Neutrophil (primary cell): Measurements from ENCODE around the gene SYCP2.

Source experiments
- H3K27ac ChIP-seq: fragments of 200-600 bp; sonication (generic); 2 replicates; pipeline ENCODE4 v1.5.1; 2016; ENCODE audit warnings: mild to moderate bottlenecking, moderate library complexity
- H3K27me3 ChIP-seq: fragments of 200-600 bp; sonication (generic); 2 replicates; pipeline ENCODE4 v1.6.0; 2016; ENCODE audit warnings: mild to moderate bottlenecking
- H3K36me3 ChIP-seq: fragments of 200-600 bp; sonication (generic); 2 replicates; pipeline ENCODE4 v1.5.1; 2017
- H3K4me1 ChIP-seq, 2 experiments: fragments of 200-600 bp in 1 of 2; sonication (generic) in 1 of 2; 1 replicate in 1 of 2; 2 replicates in 1 of 2; pipeline versions ENCODE4 v1.5.1 to v1.6.1; 2013 to 2016; ENCODE audit warnings: low read depth in 1 of 2, low read length in 1 of 2, mild to moderate bottlenecking in 1 of 2, moderate library complexity in 1 of 2; ENCODE audit not compliant: control insufficient read depth in 1 of 2, insufficient read depth in 1 of 2
- H3K4me3 ChIP-seq, 2 experiments: fragments of 200-600 bp in 1 of 2; sonication (generic) in 1 of 2; 1 replicate in 1 of 2; 2 replicates in 1 of 2; pipeline ENCODE4 v1.5.1; 2013 to 2016; ENCODE audit warnings: low read depth in 1 of 2, low read length in 1 of 2, mild to moderate bottlenecking in 1 of 2, moderate library complexity in 1 of 2
- H3K9me3 ChIP-seq: fragments of 200-600 bp; sonication (generic); 2 replicates; pipeline ENCODE4 v1.5.1; 2016
- TF ChIP-seq, protein P1 (sequence below): fragments of 200-600 bp; sonication (generic); IDR thresholded peaks from 2 replicates; pipeline ENCODE4 v1.5.1; 2016; ENCODE audit warnings: antibody characterized with exemption

The SYCP2 gene

DNA sequence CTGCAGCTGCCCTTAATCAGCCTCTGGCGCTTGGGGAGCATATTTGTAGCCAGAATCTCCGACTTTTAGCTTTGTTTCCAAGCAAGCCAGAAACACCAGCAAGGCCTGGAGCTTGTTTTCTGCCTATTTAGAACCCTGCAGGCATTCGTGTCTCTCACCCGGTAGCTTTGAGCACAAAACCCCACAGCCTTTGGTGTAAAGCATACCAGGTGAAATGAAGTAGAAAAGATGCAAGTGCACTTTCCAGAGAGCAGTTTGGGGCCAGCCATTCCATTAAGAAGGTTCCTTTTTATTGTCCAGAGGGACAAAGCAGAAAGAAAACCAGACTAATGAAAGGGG is 7.5 kb upstream of the SYCP2 start:
- H3K27ac ChIP-seq = peak overlapping the region; percentile 98
- no peaks in the 10 kb centered on the region for H3K9me3 ChIP-seq
- peak overlapping the region; percentile 60 to 93 for H3K4me3 ChIP-seq
- H3K36me3 ChIP-seq = peaks cover 34% of the 10 kb centered on the region
- H3K27me3 ChIP-seq = no peaks in the 10 kb centered on the region
- TF ChIP-seq, protein P1, sequence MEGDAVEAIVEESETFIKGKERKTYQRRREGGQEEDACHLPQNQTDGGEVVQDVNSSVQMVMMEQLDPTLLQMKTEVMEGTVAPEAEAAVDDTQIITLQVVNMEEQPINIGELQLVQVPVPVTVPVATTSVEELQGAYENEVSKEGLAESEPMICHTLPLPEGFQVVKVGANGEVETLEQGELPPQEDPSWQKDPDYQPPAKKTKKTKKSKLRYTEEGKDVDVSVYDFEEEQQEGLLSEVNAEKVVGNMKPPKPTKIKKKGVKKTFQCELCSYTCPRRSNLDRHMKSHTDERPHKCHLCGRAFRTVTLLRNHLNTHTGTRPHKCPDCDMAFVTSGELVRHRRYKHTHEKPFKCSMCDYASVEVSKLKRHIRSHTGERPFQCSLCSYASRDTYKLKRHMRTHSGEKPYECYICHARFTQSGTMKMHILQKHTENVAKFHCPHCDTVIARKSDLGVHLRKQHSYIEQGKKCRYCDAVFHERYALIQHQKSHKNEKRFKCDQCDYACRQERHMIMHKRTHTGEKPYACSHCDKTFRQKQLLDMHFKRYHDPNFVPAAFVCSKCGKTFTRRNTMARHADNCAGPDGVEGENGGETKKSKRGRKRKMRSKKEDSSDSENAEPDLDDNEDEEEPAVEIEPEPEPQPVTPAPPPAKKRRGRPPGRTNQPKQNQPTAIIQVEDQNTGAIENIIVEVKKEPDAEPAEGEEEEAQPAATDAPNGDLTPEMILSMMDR = no peak
- H3K4me1 ChIP-seq = peaks cover 75 to 81% of the 10 kb centered on the region in 2 experiments

DNA sequence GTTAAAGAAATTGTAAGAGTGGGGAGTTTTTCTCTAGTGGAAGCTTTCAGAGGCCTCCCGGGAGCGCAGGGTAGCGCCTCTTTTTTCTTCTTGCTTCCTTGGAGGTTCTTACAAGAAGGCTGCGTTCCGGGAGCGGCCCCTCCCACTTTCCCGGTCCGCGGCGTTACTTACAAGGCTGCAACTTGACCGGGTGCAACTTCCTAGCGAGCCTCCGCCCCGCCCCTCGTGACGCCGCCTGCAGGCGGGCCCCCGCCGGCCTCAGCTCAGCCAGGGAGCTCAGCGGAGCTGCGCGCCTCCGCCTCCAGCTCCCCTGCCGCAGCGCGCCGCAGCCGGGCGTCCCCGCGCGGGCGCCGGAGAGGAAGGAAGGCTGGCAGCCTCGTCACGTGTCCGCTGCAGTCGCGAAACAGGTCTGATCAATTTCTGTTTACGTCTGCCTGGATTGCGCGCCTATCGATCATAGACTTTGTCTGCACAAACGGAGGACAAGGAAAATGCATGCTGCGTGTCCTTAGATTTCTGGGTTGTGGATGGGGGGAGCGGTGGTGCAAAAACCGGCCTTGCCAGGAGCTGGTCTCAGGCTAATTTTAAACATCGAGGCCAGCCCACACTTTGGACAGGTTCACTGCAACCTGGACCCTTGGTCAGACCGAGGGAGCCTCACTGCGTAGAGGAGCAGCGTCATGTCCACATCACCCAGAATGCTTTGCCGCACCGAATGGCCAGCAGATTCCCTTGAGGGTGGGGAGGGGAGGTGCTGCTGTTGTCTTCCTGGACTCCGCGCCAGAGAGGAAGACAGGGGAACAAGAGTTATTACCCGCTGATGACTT is 6.9 kb upstream of the SYCP2 start, which contains the start of the genes FAM217B and PPP1R3D:
Gene FAM217B (plus strand): TSS at position 261 of the 827 bp plus-strand sequence. CDS start 3,555 bp downstream, outside the sequence.
Gene PPP1R3D (minus strand): TSS at position 177 of the 827 bp plus-strand sequence. CDS start 374 bp downstream, outside the sequence.
- Histone ChIP-seq H3K36me3 (peaks cover 33% of the 10 kb centered on the region), H3K4me3 (peak within 1 kb of the TSS; percentile 60 to 93), H3K9me3 (no peaks in the 10 kb centered on the region), H3K27ac (peak within 1 kb of the TSS; percentile 98), H3K4me1 (peaks cover 75 to 81% of the 10 kb centered on the region in 2 experiments), H3K27me3 (no peaks in the 10 kb centered on the region)
- TF ChIP-seq, protein P1 = peak; percentile 59

- peak overlapping the region; percentile 98 for H3K27ac ChIP-seq
- H3K27me3 ChIP-seq = no peaks in the 10 kb centered on the region
- peak overlapping the region; percentile 60 to 93 for H3K4me3 ChIP-seq
- H3K4me1 ChIP-seq = peaks cover 71 to 81% of the 10 kb centered on the region in 2 experiments
- TF ChIP-seq, protein P1 = no peak
- H3K36me3 ChIP-seq = peaks cover 28% of the 10 kb centered on the region
- no peaks in the 10 kb centered on the region for H3K9me3 ChIP-seq
Measured at GRCh38 chr20:59939879-59940128, 6.4 kb upstream of the SYCP2 start.

GRCh38 chr20:59939052-59939878 is 5.8 kb upstream of the SYCP2 start:
- peaks cover 74 to 85% of the 10 kb centered on the region in 2 experiments for H3K4me1 ChIP-seq
- no peaks in the 10 kb centered on the region for H3K9me3 ChIP-seq
- H3K27ac ChIP-seq = peak overlapping the region; percentile 98
- TF ChIP-seq, protein P1 = no peak
- peaks cover 22% of the 10 kb centered on the region for H3K36me3 ChIP-seq
- peak overlapping the region; percentile 60 to 93 for H3K4me3 ChIP-seq
- no peaks in the 10 kb centered on the region for H3K27me3 ChIP-seq

- Histone ChIP-seq H3K27me3 (no peaks in the 10 kb centered on the region), H3K9me3 (no peaks in the 10 kb centered on the region), H3K4me3 (peak overlapping the region; percentile 60 to 93), H3K4me1 (peaks cover 78 to 91% of the 10 kb centered on the region in 2 experiments), H3K36me3 (peaks cover 17% of the 10 kb centered on the region), H3K27ac (peak overlapping the region; percentile 98)
- TF ChIP-seq, protein P1 = no peak
Measured at GRCh38 chr20:59938696-59939051, 5.2 kb upstream of the SYCP2 start.
